Activated CD8-positive, alpha-beta memory T cell treated with anti-CD3 and anti-CD28 coated beads, Interleukin-2, amount 50 U/mL, for 4 hours (primary cell): ENCODE measurements around the gene PDZD8.

Experiments
- DNase-seq: peaks from one replicate; pipeline ENCODE4 v3.0.0-alpha.2; 2020

The PDZD8 gene

GRCh38 chr10:117375360-117376178, at the start of gene PDZD8:
Gene PDZD8 (minus strand): TSS chr10:117375440. CDS start chr10:117375227, 213 bp downstream.
- DNase-seq, result peak; percentile 96

GRCh38 chr10:117424171-117424570, 48.9 kb upstream of the PDZD8 start:
- no peak for DNase-seq

GRCh38 chr10:117421985-117422384, 46.7 kb upstream of the PDZD8 start:
- no peak for DNase-seq

- DNase-seq, result no peak
These were observed 45.5 kb upstream of the PDZD8 start for GRCh38 chr10:117420768-117421167.

- DNase-seq, result no peak
These were observed 44.7 kb upstream of the PDZD8 start for GRCh38 chr10:117419921-117420320.

GRCh38 chr10:117419159-117419558, 43.9 kb upstream of the PDZD8 start:
- DNase-seq, result no peak

DNA sequence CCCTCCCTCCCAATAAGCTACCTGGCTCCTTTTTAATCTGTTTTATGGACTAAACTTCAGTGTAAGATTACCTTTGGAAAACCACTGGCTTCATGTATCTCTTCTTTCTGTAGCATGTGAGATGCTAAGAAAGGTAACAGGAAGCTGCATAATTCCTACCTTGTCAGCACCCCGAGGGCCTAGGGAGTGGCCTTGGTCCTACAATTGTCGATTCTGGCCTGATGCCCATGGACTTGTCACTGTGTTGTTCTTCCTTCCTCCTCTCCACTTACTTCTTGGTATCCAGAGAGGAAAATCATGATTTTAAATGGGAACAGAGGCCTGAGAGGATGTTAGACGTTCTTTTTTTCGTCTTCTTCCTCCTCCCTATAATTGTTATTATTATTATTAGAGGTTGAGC, 42.9 kb upstream of the PDZD8 start:
- no peak for DNase-seq

GRCh38 chr10:117417196-117417595, 42.0 kb upstream of the PDZD8 start:
- no peak for DNase-seq

- no peak for DNase-seq
These were observed 38.8 kb upstream of the PDZD8 start for GRCh38 chr10:117413928-117414618.

DNA sequence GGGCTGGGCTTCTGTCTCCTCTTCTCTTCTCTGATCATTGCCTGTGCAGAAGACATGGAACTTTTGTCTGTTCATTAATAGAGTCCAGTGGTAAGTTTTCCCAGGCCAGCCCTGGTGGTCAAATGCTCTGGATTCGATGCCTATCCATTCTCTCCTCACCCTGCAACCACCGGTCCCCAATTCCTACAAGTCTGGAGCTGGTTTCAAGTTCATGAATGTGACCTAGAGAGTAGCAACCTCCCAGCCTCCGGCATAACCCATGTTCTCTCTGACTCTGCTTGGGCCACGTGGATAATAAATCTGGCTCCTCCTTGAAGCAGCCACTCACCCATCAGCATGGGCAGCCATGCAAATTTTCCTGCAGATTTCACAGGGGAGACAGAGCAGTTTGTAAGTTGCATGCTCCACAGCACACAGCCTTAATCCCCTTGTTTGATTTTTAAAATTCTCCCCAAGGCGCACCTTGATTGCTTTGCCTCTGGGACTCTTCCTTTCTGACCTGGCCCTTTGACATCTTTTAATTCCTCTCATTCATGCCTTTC, 37.3 kb upstream of the PDZD8 start:
- DNase-seq, result no peak

- DNase-seq, result no peak
These were observed 36.5 kb upstream of the PDZD8 start for GRCh38 chr10:117411479-117412399.

DNA sequence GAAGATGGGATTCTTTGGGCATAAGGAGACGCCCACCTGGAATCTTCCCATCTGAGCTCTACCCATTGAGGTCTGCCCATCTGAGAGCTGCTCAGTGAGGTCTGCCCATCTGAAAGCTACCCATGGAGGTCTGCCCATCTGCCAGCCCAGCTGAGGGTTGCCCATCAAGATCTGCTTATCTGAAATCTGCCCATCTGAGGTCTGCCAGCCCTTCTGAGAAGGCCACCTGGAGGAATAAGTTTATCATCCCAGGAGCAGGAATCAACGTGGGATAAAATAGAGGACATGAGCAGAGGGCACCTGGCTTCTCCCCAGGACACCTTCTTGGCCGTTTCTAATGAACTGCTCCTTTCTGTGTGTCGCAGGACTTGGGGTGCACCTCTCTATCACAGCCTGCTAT, 35.3 kb upstream of the PDZD8 start:
- no peak for DNase-seq

- DNase-seq, result no peak
These were observed 34.5 kb upstream of the PDZD8 start for GRCh38 chr10:117409549-117410305.

DNA sequence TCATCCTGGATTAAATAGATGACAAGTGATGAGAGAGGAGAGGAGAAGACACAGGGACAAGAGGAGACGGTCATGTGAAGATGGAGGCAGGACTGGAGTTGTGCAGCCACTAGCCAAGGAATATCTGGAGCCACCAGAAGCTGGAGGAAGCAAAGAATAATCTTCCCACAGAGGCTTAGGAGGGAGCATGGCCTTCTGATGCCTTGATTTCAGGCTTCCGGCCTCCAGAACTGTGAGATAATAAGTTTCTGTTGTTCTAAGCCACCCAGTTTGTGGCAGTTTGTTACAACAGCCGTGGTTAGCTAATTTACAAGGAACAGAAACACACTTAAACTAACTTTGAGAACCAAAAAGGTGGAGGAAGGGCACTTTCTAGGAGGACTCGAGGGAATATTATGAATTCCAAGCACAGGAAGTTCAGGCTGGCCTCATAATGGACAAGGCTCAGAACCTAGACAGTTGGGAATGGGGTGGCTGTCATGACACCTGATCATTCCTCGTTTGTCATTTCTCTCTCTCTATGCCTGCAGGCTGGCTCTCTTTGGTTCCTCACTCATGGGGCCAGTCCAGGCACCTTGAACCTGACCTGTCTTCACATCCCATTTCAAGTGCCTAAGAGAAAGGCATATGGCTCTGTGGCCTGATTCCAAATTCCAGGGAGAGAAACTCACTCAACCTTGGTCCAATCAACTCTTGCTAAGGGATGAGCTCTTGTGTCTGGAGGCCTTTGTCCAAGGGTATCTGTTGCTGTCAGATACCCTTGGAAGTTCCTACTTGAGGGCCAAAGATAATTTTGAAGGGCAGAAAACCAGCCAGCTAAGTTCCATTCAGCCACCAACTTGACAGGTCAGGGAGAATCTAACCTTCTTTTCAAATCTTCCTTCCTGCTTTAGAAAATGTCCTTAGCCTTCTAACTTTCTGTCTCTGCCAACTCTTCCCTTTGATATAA, 33.5 kb upstream of the PDZD8 start:
- no peak for DNase-seq

DNA sequence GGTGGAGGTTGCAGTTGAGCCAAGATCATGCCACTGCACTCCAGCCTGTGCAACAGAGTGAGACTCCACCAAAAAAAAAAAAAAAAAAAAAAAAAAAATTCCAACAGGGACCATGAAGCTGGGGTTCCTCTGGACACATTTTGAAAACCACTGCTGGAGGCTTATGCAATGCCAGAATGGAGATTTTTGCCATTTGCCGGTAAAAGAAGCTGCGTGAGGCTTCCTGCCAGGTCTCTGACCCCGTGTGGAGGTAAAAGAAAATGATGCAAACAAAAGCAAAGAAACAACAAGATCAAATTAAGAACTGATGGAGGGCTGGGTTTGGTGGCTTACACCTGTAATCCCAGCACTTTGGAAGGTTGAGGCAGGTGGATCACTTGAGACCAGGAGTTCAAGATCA, 30.5 kb upstream of the PDZD8 start:
- no peak for DNase-seq

DNA sequence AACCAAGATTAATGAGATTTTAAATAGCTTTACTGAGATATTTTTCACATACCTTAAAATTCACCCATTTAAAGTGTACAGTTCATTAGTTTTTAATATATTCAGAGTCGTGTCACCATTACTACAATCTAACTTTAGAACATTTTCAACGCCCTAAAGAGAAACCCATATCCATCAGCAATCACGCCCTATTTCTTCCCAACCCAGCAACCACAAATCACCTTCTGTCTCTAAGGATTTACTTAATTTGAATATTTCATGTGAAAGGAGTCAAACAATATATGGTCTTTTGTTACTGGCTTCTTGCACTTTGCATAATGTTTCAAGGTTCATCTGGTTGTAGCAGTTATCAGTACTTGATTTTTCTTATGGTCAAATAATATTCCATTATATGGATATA, 25.1 kb upstream of the PDZD8 start:
- DNase-seq, result no peak

DNA sequence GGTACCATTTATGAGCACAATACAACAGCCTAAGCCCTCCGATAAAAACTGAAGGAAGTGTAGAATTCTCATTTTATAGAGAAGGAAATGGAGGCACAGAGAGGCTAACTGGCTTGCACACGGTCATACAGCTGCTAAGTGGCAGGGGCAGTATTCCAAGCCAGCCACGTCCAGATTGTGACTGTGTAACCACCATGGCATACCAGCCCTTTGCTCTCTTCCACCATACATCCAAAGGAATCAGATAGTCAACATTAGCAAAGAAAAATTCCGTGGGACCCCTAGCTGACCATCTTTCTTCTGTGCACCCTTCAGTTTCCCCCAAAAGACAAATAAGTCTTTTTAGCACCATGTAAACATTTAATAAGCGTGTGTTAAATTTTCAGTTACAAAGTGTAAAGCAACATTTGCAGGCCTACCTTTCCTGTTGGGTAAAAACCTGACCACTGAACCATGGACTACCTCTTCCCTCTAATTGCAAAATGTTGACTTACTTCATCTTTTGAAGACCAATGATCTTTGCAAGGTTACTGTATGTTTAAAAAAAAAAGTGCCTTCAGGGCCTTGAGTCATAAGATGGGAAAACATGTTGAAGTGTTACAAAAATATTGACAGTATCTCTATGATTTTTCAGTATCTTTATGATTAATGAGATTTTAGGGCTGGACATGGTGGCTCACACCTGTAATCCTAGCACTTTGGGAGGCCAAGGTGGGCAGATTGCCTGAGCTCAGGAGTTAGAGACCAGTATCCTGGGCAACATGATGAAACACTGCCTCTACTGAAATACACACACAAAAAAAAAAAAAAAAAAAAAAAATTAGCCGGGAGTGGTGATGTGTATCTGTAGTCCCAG, 24.3 kb upstream of the PDZD8 start:
- no peak for DNase-seq

- DNase-seq, result no peak
These were observed 22.8 kb upstream of the PDZD8 start for GRCh38 chr10:117398029-117398428.

DNA sequence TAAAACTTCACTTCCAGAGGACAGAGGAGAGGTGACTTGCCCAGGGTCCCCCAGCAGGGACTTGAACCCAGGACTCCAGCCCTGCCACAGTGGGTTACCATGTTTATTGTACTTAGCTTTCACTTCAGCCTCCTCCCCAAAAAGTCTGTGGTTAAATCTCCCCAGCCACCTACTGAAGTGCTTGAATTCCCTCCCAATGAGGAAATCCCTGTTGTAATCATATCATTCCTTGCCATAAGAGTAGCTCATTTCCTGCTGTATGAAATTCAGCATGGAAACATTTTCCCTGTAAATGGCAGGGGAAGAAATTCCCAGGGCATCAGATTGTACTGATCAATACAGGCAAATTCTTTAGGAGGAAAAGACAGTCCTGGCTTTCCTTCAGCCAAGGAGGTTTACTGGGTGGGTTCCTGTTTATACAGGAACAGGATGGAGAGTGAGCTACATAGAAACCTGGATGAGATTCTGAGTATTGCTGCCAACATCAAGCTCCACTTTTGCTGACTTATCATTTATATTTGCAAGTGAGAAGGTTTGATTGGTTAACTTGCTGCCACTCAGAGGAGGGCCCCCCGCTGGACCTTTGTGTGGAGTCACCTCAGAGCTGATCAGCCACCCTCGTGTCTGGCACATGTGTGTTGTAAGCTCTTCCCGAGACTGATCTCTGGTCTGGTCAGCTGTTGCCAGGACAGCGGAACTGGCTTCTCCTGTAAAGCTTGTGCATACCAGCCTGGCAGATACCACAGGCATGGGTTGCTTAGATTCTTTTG, 16.4 kb upstream of the PDZD8 start:
- DNase-seq, result no peak
